K562 (cell line): ENCODE results near the gene ZNF81. TPM values are rescaled to one million over a fixed set of nuclear protein-coding genes. Genes with fewer than 3 reads are reported as not detected.

Source experiments
- ATAC-seq: fragments of 200-7000 bp; cut with Tn5 transposase; 3 replicates; pipeline ENCODE4 v1.9.1; 2020; ENCODE audit warnings: moderate library complexity
- BruUV-seq: library from RNA; stranded (reverse); fragments of 400-500 nt; replicated peaks from 2 replicates; lab custom pipeline; 2021; lab: Mats Ljungman, UMichigan
- CTCF ChIA-PET: fragments of 300-600 bp; formaldehyde crosslinking; extraction: SDS; loops from one replicate; lab custom pipeline; 2021; ENCODE audit warnings: low intra/inter-chr PET ratio; lab: Yijun Ruan, JAX
- POLR2A ChIA-PET: fragments of 300-600, 350-650 bp; sonication (Branson Sonifier 250); formaldehyde crosslinking; extraction: SDS; loops from one replicate; lab custom pipeline; 2021; ENCODE audit warnings: antibody characterized with exemption, inconsistent platforms; lab: Yijun Ruan, JAX
- DNase-seq, 4 experiments: peaks; one replicate each; pipeline versions ENCODE4 v3.0.0 to v3.0.0-alpha.2; 2011 to 2018; ENCODE audit warnings: low spot score in 3 of 4, mixed read lengths in 3 of 4; ENCODE audit errors: extremely low read depth in 1 of 4
- FAIRE-seq: peaks from 2 replicates; lab custom pipeline; 2011; peaks lifted over from hg19 to GRCh38; lab: Jason Lieb, UNC
- H2AFZ ChIP-seq: 2 replicates; pipeline ENCODE4 v1.6.0; 2011; ENCODE audit warnings: low read depth, low read length, control low read depth, inconsistent platforms
- H3K27ac ChIP-seq: fragments of 200-600 bp; 3 replicates; pipeline ENCODE4 v1.8.0; 2011; ENCODE audit warnings: low read depth, mild to moderate bottlenecking, control low read depth, inconsistent platforms, low read length, moderate library complexity, mixed read lengths; ENCODE audit errors: extremely low read depth
- H3K27me3 ChIP-seq, 2 experiments: fragments of 300-600 bp in 1 of 2; 2 replicates in 1 of 2; 3 replicates in 1 of 2; pipeline versions ENCODE4 v1.6.0 to v1.8.0; 2011; ENCODE audit warnings: inconsistent platforms in 2 of 2, low read length in 2 of 2, mild to moderate bottlenecking in 1 of 2, mixed read lengths in 1 of 2, moderate library complexity in 1 of 2; ENCODE audit not compliant: control insufficient read depth in 2 of 2, insufficient read depth in 2 of 2
- H3K36me3 ChIP-seq: fragments of 300-600 bp; 3 replicates; pipeline ENCODE4 v1.8.0; 2011; ENCODE audit warnings: mild to moderate bottlenecking, low read length, inconsistent platforms; ENCODE audit not compliant: control insufficient read depth, insufficient read depth
- H3K4me1 ChIP-seq, 2 experiments: fragments of 200-600 bp in 1 of 2; replicated peaks in 1 of 2; 2 replicates in 1 of 2; 3 replicates in 1 of 2; pipeline versions ENCODE4 v1.5.1 to v1.8.0; 2011; ENCODE audit warnings: inconsistent platforms in 2 of 2, low read length in 2 of 2, mild to moderate bottlenecking in 1 of 2, mixed read lengths in 1 of 2, moderate library complexity in 1 of 2; ENCODE audit not compliant: control insufficient read depth in 2 of 2, insufficient read depth in 2 of 2
- H3K4me2 ChIP-seq: 2 replicates; pipeline ENCODE4 v1.6.1; 2011; ENCODE audit warnings: low read length, control low read depth, inconsistent platforms, mixed read lengths; ENCODE audit not compliant: insufficient read depth
- H3K4me3 ChIP-seq: fragments of 200-600 bp; sonication (generic), shearing (Covaris generic); 2 replicates; pipeline ENCODE4 v1.5.1; 2016; ENCODE audit warnings: control low read depth, inconsistent platforms
- H3K79me2 ChIP-seq: fragments of 200-600 bp; 3 replicates; pipeline ENCODE4 v1.8.0; 2011; ENCODE audit warnings: low read length, inconsistent platforms; ENCODE audit not compliant: control insufficient read depth, insufficient read depth
- H3K9ac ChIP-seq, 2 experiments: 2 replicates each; pipeline versions ENCODE4 v1.6.0 to v1.6.1; 2011; ENCODE audit warnings: low read depth in 2 of 2, low read length in 2 of 2, control low read depth in 1 of 2, inconsistent platforms in 1 of 2, mild to moderate bottlenecking in 1 of 2, mixed read lengths in 1 of 2; ENCODE audit not compliant: insufficient read depth in 1 of 2
- H3K9me1 ChIP-seq: one replicate; pipeline ENCODE4 v1.6.0; 2011; ENCODE audit warnings: inconsistent platforms, mild to moderate bottlenecking, low read length, moderate library complexity; ENCODE audit not compliant: control insufficient read depth, insufficient read depth
- H3K9me3 ChIP-seq: replicated peaks from 2 replicates; pipeline ENCODE4 v1.5.1; 2011; ENCODE audit warnings: low read depth, low read length, inconsistent platforms; ENCODE audit not compliant: control insufficient read depth, insufficient read depth
- H4K20me1 ChIP-seq: replicated peaks from 2 replicates; pipeline ENCODE4 v1.6.1; 2011; ENCODE audit warnings: low read length, inconsistent platforms, mixed read lengths; ENCODE audit not compliant: control insufficient read depth, insufficient read depth
- EWSR1 ChIP-seq: fragments of 450-650 bp; IDR thresholded peaks from 2 replicates; pipeline ENCODE4 v1.6.1; 2018; ENCODE audit warnings: borderline replicate concordance, mild to moderate bottlenecking, low read depth, moderate library complexity; ENCODE audit not compliant: partially characterized antibody
- HLTF ChIP-seq: fragments of 450-650 bp; IDR thresholded peaks from 2 replicates; pipeline ENCODE4 v1.6.1; 2016
- MED1 ChIP-seq: sonication (generic); formaldehyde crosslinking; IDR thresholded peaks from 2 replicates; pipeline ENCODE4 v1.8.1; 2023; ENCODE audit warnings: missing genetic modification reagents, borderline replicate concordance
- NR1H2 ChIP-seq: sonication (generic); formaldehyde crosslinking; IDR thresholded peaks from 2 replicates; pipeline ENCODE4 v1.4.0; 2020; ENCODE audit warnings: mild to moderate bottlenecking, missing genetic modification reagents
- RFX1 ChIP-seq: fragments of 450-650 bp; IDR thresholded peaks from 2 replicates; pipeline ENCODE4 v1.6.1; 2016; ENCODE audit warnings: mild to moderate bottlenecking, moderate library complexity
- XRCC3 ChIP-seq: fragments of 450-650 bp; IDR thresholded peaks from 2 replicates; pipeline ENCODE4 v1.6.1; 2017; ENCODE audit warnings: mild to moderate bottlenecking, moderate library complexity
- WGBS: fragments of 100-300 bp; shearing (Covaris generic); methylation state at CpG from one replicate; pipeline ENCODE4 v1.1.6; 2016; ENCODE audit warnings: low coverage, mixed read lengths; ENCODE audit not compliant: insufficient coverage; ENCODE audit errors: missing lambda C conversion rate; 5-methylcytosine and 5-hydroxymethylcytosine counted together
- in situ Hi-C: fragments of 300-500 bp; cut with MboI; formaldehyde crosslinking; loops from 4 replicates; pipeline ENCODE4 v1.15.0; 2018; ENCODE audit warnings: inconsistent platforms, mixed read lengths
- intact Hi-C: fragments of 100-400 bp; cut with micrococcal nuclease; formaldehyde crosslinking; loops from 2 replicates; pipeline ENCODE4 v1.14.2; 2022
- polyA plus RNA-seq, 8 experiments: library from polyadenylated mRNA; depleted of rRNA in 4 of 8; stranded (reverse) in 5 of 8; unstranded in 3 of 8; fragments of >200 nt; fragmentation: Nextera tagmentation in 2 of 8; fragmentation: Illumina TruSeq in 1 of 8; extraction: Ambion mirVana in 2 of 8; extraction: Trizol in 1 of 8; gene quantifications; 2 replicates each; pipeline versions ENCODE4 v1.2.1 to v1.2.3, GENCODE V29; 2011 to 2014; ENCODE audit warnings: inconsistent platforms in 1 of 8, missing spikeins in 1 of 8
- total RNA-seq, 7 experiments: library from RNA; depleted of rRNA in 6 of 7; stranded (reverse); fragments of >200 nt in 6 of 7; fragmentation: Illumina TruSeq in 2 of 7; extraction: Trizol in 2 of 7; gene quantifications; 2 replicates each; pipeline versions ENCODE4 v1.2.1 to v1.2.3, GENCODE V29; 2011 to 2021; ENCODE audit warnings: low replicate concordance in 1 of 7
- TF ChIP-seq, protein P1 (sequence below), 2 experiments: fragments of 200-800 bp in 1 of 2; sonication (Bioruptor generic) in 1 of 2; sonication (generic) in 1 of 2; formaldehyde crosslinking in 1 of 2; IDR thresholded peaks in 1 of 2; conservative IDR thresholded peaks in 1 of 2; 2 replicates each; pipeline versions ENCODE4 v1.5.0 to v1.6.1; 2016 to 2020; ENCODE audit warnings: missing compliant biosample characterization in 1 of 2, missing genetic modification characterization in 1 of 2, missing genetic modification reagents in 1 of 2
- TF ChIP-seq, protein P2 (sequence below): IDR thresholded peaks from 2 replicates; pipeline ENCODE4 v1.6.1; 2012; ENCODE audit warnings: low read depth, low read length, improper control_type of control experiment, borderline replicate concordance
- TF ChIP-seq, protein P3 (sequence below): fragments of 200-400 bp; formaldehyde crosslinking; IDR thresholded peaks from 2 replicates; pipeline ENCODE4 v1.6.1; 2017; ENCODE audit warnings: mild to moderate bottlenecking, low read depth, low read length, moderate library complexity
- TF ChIP-seq, protein P4 (sequence below), 3 experiments: fragments of 200-800 bp in 1 of 3; fragments of 250-450 bp in 1 of 3; fragments of 450-650 bp in 1 of 3; sonication (Bioruptor Pico) in 1 of 3; sonication (Bioruptor generic) in 1 of 3; formaldehyde crosslinking in 1 of 3; IDR thresholded peaks; 2 replicates each; pipeline versions ENCODE4 v1.6.1 to v1.8.0; 2016 to 2022; ENCODE audit warnings: mild to moderate bottlenecking in 2 of 3, missing genetic modification characterization in 2 of 3, missing compliant biosample characterization in 1 of 3, moderate library complexity in 1 of 3

The ZNF81 gene
- total and polyA plus RNA-seq, 9 of the 15 experiments (the other 6 are each of a cell fraction or from before 2014, with no cell fraction given), result 2.4 to 9.6 (median 4.9) TPM

DNA sequence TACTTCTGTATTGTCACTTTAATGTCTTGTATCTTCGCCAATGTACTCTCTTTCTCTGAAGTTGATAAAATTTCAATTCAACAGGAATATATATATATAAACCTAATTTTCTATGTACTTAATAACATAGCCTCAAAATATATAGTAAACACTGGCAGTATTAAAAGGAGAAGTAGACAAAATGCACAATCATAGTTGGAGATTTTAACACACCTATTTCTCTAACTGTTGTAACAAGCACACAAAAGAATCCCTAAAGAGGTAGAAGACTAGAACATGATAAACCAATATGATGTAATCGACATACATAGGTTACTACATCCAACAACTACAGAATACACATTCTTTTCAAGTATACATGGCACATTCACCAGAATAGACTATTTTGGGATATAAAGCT is 65.5 kb downstream of the ZNF81 start:
- ChIA-PET CTCF (no interaction called here), POLR2A (no interaction called here)
- TF ChIP-seq NR1H2 (CRISPR knock-in tag) (no peak), HLTF (no peak), MED1 (no peak), XRCC3 (no peak), EWSR1 (no peak), RFX1 (no peak)
- TF ChIP-seq, protein P1, sequence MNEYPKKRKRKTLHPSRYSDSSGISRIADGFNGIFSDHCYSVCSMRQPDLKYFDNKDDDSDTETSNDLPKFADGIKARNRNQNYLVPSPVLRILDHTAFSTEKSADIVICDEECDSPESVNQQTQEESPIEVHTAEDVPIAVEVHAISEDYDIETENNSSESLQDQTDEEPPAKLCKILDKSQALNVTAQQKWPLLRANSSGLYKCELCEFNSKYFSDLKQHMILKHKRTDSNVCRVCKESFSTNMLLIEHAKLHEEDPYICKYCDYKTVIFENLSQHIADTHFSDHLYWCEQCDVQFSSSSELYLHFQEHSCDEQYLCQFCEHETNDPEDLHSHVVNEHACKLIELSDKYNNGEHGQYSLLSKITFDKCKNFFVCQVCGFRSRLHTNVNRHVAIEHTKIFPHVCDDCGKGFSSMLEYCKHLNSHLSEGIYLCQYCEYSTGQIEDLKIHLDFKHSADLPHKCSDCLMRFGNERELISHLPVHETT (CRISPR knock-in tag; conservative IDR thresholded peaks at IDR 0.05 in 1 of 2, IDR thresholded peaks at IDR 0.05 in 1 of 2), result no peak
- TF ChIP-seq, protein P2, sequence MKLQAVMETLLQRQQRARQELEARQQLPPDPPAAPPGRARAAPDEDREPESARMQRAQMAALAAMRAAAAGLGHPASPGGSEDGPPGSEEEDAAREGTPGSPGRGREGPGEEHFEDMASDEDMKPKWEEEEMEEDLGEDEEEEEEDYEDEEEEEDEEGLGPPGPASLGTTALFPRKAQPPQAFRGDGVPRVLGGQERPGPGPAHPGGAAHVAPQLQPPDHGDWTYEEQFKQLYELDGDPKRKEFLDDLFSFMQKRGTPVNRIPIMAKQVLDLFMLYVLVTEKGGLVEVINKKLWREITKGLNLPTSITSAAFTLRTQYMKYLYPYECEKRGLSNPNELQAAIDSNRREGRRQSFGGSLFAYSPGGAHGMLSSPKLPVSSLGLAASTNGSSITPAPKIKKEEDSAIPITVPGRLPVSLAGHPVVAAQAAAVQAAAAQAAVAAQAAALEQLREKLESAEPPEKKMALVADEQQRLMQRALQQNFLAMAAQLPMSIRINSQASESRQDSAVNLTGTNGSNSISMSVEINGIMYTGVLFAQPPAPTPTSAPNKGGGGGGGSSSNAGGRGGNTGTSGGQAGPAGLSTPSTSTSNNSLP, result no peak
- TF ChIP-seq, protein P3, sequence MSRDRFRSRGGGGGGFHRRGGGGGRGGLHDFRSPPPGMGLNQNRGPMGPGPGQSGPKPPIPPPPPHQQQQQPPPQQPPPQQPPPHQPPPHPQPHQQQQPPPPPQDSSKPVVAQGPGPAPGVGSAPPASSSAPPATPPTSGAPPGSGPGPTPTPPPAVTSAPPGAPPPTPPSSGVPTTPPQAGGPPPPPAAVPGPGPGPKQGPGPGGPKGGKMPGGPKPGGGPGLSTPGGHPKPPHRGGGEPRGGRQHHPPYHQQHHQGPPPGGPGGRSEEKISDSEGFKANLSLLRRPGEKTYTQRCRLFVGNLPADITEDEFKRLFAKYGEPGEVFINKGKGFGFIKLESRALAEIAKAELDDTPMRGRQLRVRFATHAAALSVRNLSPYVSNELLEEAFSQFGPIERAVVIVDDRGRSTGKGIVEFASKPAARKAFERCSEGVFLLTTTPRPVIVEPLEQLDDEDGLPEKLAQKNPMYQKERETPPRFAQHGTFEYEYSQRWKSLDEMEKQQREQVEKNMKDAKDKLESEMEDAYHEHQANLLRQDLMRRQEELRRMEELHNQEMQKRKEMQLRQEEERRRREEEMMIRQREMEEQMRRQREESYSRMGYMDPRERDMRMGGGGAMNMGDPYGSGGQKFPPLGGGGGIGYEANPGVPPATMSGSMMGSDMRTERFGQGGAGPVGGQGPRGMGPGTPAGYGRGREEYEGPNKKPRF, result no peak
- TF ChIP-seq, protein P4, sequence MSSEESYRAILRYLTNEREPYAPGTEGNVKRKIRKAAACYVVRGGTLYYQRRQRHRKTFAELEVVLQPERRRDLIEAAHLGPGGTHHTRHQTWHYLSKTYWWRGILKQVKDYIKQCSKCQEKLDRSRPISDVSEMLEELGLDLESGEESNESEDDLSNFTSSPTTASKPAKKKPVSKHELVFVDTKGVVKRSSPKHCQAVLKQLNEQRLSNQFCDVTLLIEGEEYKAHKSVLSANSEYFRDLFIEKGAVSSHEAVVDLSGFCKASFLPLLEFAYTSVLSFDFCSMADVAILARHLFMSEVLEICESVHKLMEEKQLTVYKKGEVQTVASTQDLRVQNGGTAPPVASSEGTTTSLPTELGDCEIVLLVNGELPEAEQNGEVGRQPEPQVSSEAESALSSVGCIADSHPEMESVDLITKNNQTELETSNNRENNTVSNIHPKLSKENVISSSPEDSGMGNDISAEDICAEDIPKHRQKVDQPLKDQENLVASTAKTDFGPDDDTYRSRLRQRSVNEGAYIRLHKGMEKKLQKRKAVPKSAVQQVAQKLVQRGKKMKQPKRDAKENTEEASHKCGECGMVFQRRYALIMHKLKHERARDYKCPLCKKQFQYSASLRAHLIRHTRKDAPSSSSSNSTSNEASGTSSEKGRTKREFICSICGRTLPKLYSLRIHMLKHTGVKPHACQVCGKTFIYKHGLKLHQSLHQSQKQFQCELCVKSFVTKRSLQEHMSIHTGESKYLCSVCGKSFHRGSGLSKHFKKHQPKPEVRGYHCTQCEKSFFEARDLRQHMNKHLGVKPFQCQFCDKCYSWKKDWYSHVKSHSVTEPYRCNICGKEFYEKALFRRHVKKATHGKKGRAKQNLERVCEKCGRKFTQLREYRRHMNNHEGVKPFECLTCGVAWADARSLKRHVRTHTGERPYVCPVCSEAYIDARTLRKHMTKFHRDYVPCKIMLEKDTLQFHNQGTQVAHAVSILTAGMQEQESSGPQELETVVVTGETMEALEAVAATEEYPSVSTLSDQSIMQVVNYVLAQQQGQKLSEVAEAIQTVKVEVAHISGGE (CRISPR knock-in tag; IDR thresholded peaks at IDR 0.05), result no peak
- Histone ChIP-seq H2AFZ (no peak overlapping the region), H3K4me1 (no peaks in the 10 kb centered on the region; a peak in 1 of 5 replicates), H3K4me3 (no peak overlapping the region), H3K4me2 (no peak overlapping the region), H3K36me3 (no peaks in the 10 kb centered on the region), H3K9ac (no peak overlapping the region), H3K27me3 (no peaks in the 10 kb centered on the region), H3K9me3 (no peaks in the 10 kb centered on the region), H3K79me2 (no peaks in the 10 kb centered on the region), H3K9me1 (no peaks in the 10 kb centered on the region), H3K27ac (no peak overlapping the region), H4K20me1 (no peaks in the 10 kb centered on the region)
- BruUV-seq, result no TSS peak
- in situ Hi-C loops (no loop called here), intact Hi-C loops (no loop called here)
- WGBS, result 35% methylated on average over 2 of the region's 2 CpGs
- ATAC-seq (no peak), FAIRE-seq (no peak), DNase-seq (no peak)
